Fibroblast of pulmonary artery (primary cell): ENCODE measurements around the gene UST.
A peak's percentile ranks its signal among the peaks of the same experiment; 100 is the strongest.

Experiments
- DNase-seq: peaks from one replicate; pipeline ENCODE4 v3.0.0-alpha.2; 2010; ENCODE audit warnings: low read depth
- H3K4me3 ChIP-seq: replicated peaks from 2 replicates; pipeline ENCODE4 v1.5.1; 2011; ENCODE audit warnings: low read depth, mild to moderate bottlenecking, control low read depth, low read length, moderate library complexity
- CTCF ChIP-seq: IDR thresholded peaks from 2 replicates; pipeline ENCODE4 v1.5.1; 2011; ENCODE audit warnings: mild to moderate bottlenecking, control low read depth, low read length, inconsistent platforms; ENCODE audit errors: missing control alignments

UST gene

GRCh38 chr6:148816117-148816516, 69.3 kb downstream of the UST start:
- no peak for DNase-seq
- H3K4me3 ChIP-seq, result no peak overlapping the region
- TF ChIP-seq CTCF, result no peak

- no peak overlapping the region for H3K4me3 ChIP-seq
- DNase-seq, result no peak
- no peak for TF ChIP-seq CTCF
Measured at GRCh38 chr6:148817689-148818088, 70.9 kb downstream of the UST start.

- no peak overlapping the region for H3K4me3 ChIP-seq
- no peak for TF ChIP-seq CTCF
- DNase-seq, result peak; percentile 22
Measured at GRCh38 chr6:148818939-148819575, 72.2 kb downstream of the UST start.

- no peak for DNase-seq
- no peak for TF ChIP-seq CTCF
Measured at GRCh38 chr6:148819852-148820251, 73.0 kb downstream of the UST start.

GRCh38 chr6:148822819-148823218, 76.0 kb downstream of the UST start:
- H3K4me3 ChIP-seq, result no peak overlapping the region
- TF ChIP-seq CTCF, result no peak
- DNase-seq, result no peak

More at GRCh38 chr6:148819852-148820251, 73.0 kb downstream of the UST start:
- no peak overlapping the region for H3K4me3 ChIP-seq

- no peak for DNase-seq
- TF ChIP-seq CTCF, result no peak
- no peak overlapping the region for H3K4me3 ChIP-seq
Measured at GRCh38 chr6:148824291-148824690, 77.5 kb downstream of the UST start.

- no peak for TF ChIP-seq CTCF
- no peak overlapping the region for H3K4me3 ChIP-seq
- DNase-seq, result no peak
Measured at GRCh38 chr6:148824960-148825359, 78.1 kb downstream of the UST start.
